HAP-1 (cell line): ENCODE data around the gene QSOX2.
A peak's percentile ranks its signal among the peaks of the same experiment; 100 is the strongest.

Source experiments
- DNase-seq, 2 experiments: peaks; one replicate each; pipeline ENCODE4 v3.0.0-alpha.2; 2016 to 2020; ENCODE audit warnings: low spot score in 2 of 2
- H3K27me3 ChIP-seq: fragments of 250-450 bp; sonication (Bioruptor Pico); 2 replicates; pipeline ENCODE4 v1.5.1; 2020; ENCODE audit warnings: low read depth, mild to moderate bottlenecking, moderate library complexity
- H3K36me3 ChIP-seq: fragments of 250-450 bp; sonication (Bioruptor Pico); replicated peaks from 2 replicates; pipeline ENCODE4 v1.5.1; 2020; ENCODE audit warnings: mild to moderate bottlenecking
- H3K4me1 ChIP-seq: fragments of 250-450 bp; sonication (Bioruptor Pico); 2 replicates; pipeline ENCODE4 v1.5.1; 2020; ENCODE audit warnings: mild to moderate bottlenecking
- H3K4me3 ChIP-seq: fragments of 250-450 bp; sonication (Bioruptor Pico); 2 replicates; pipeline ENCODE4 v1.5.1; 2020; ENCODE audit warnings: mild to moderate bottlenecking, moderate library complexity
- H3K9me3 ChIP-seq: fragments of 250-450 bp; sonication (Bioruptor Pico); 2 replicates; pipeline ENCODE4 v1.5.1; 2020; ENCODE audit warnings: mild to moderate bottlenecking, moderate library complexity
- in situ Hi-C: fragments of 300-500 bp; cut with MboI; formaldehyde crosslinking; loops from 3 replicates; pipeline ENCODE4 v1.14.3; 2020; ENCODE audit warnings: low sequenced_read_pairs, inconsistent platforms, mixed read lengths

Gene QSOX2

DNA sequence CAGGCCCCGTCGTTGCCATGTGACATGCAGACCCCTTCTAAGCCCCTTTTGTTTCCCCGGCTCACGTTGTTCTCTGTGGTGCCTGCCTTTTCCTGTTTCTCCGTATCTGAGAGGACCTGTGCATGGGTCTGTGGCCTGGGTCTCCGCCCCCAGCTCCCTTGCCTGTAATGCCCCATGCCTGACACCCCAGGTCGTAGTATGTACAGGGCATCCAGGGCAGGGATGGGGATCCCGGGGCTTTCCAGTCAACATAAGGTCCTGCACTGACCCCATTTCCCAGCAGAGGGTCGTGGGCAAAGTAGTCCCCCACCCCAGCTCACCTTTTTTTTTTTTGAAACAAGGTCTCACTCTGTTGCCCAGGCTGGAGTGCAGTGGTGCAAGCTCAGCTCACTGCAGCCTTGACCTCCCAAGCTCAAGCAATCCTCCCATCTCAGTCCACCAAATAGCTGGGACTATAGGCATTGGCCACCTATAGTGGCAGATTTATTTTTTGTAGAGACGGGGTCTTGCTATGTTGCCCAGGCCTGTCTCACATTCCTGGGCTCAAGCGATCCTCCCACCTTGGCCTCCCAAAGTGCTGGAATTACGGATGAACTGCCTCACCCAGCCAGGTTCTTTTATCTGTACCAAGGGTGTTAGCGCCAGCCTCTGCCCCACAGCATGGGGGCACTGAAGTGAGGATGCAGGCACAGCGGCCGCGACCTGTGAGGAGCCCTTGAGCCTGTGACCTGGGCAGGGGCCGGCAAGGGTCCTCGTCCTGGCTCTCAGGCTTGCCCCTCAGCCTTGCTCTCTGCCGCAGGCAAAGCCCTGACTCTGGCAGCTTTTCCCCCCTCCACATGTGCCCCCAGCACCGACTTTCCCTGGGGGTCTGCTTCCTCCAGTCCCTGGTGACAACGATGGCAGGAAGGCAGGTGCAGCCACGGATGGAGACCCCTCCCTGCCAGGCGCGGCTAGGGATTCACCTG lies 19.1 kb upstream of the QSOX2 start:
- no peaks in the 10 kb centered on the region for H3K27me3 ChIP-seq
- peaks cover 5% of the 10 kb centered on the region for H3K4me1 ChIP-seq
- 0 out of 2 replicates have a peak, but pooled peaks cover 2% of the 10 kb centered on the region for H3K9me3 ChIP-seq
- in situ Hi-C loops: no loop called here
- no peak for DNase-seq
- no peaks in the 10 kb centered on the region for H3K36me3 ChIP-seq
- no peak overlapping the region for H3K4me3 ChIP-seq

DNA sequence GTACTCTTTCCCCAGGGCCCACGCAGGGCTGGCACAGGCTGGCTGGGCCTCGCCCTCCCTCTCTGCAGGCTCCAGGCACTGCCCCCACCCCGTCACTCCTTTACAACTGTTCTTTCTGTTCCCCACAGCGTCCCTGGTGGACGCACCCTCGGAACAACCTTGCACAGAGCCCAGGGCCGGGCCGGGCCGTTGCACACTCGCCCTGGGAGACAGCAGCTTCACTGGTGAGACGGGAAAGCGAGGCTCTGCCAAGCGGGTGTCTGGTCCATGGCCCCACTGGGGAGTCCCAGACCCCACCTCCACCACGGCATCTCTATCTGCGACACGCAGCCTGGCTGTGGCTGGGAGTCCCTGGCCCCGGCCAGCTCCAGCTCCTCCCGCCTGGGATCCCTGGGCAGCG lies 18.4 kb upstream of the QSOX2 start:
- no peaks in the 10 kb centered on the region for H3K27me3 ChIP-seq
- no peaks in the 10 kb centered on the region for H3K9me3 ChIP-seq
- in situ Hi-C loops: no loop called here
- DNase-seq: no peak
- no peaks in the 10 kb centered on the region for H3K36me3 ChIP-seq
- H3K4me3 ChIP-seq: no peak overlapping the region
- H3K4me1 ChIP-seq: peaks cover 5% of the 10 kb centered on the region

DNA sequence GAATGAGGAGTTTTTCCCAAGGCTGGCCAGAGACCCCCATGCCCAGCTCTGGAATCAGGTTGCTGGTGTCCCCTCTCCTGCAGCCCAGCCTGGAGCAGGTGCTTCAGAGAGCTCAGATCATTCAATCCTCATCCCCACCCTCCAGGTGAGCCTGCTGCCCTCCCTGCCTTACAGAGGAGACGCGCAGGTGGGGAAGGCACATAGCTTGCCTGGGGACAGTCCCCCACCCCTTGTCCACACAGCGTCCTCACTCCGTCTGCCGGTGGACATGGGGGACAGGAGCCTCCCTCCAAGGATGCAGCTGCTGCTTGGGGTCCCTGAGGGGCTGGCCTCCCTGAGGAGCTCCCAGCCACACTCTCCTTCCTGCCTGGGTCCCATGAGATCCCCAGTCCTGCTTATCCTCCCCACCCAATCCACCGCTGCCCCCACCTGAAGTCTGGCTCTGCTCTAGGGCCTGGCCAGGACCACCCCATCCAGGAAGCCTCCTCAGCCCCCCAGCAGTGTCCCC lies 17.1 kb upstream of the QSOX2 start:
- Histone ChIP-seq H3K4me3 (no peak overlapping the region), H3K4me1 (peaks cover 5% of the 10 kb centered on the region), H3K9me3 (no peaks in the 10 kb centered on the region), H3K27me3 (no peaks in the 10 kb centered on the region), H3K36me3 (no peaks in the 10 kb centered on the region)
- no peak for DNase-seq
- in situ Hi-C loops: no loop called here

DNA sequence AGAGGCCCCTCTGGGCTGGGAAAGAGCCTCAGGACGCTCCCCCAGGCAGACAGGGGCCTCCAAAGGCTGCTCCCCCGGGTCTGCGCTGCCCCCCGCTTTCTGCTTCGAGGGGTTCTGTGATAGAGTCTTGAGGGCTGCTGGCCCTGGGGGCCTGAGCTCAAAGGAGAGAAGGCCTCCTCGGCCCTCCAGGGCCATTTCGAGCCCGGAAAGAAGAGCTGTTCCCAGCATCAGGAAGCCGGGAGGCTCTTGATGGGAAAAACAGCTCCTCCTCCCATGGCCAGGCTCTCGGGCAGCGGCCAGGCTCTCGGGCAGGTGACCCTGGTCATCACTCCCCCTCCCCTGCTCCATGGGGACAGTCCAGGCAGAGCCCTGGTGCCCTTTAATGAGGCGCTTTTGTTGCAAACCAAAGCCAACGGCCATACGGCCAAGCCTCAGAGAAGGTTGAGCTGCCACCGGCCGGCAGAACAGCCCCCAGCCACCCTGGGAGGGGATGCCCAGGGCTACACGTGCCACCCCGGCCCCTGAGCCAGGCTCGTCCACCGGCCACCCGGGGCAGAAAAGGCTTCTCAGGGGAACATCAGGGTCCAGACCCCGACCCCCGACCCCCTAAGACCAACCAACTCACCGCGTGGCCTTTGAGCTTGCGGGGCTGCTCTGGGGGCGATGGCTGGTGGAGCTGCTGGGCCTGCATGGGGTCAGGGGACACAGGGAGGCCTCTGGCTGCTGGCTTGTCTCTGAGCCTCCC lies 16.2 kb upstream of the QSOX2 start:
- in situ Hi-C loops: no loop called here
- no peaks in the 10 kb centered on the region for H3K9me3 ChIP-seq
- DNase-seq: no peak
- no peaks in the 10 kb centered on the region for H3K27me3 ChIP-seq
- peaks cover 1% of the 10 kb centered on the region; the same call in 1 of the 2 replicates for H3K4me1 ChIP-seq
- no peak overlapping the region for H3K4me3 ChIP-seq
- H3K36me3 ChIP-seq: no peaks in the 10 kb centered on the region

DNA sequence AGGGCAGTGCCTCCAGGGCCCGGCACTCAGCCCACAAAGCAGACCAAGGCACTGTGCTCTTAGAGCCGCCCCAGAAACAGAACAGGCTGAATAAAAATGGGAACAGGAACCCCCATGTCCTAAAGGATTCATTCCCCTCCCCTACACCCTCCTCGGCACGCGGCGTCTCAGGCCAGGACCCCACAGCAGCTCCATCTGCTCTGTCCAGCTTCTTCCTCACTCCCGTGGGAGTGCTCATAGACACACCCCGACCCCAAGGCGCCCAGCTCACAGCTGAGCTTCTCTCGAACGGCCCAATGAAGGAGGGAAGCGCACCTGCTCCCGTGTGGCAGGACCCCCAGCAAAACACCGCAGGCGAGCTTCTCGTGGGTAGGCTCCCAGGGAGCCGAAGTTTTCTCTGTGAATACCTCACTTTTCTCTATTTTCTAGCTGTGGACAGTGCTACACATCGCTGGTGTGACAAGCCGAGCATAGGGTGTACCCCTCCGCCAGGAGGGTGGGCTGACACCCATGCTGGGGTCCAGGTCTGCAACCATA lies 15.4 kb upstream of the QSOX2 start:
- in situ Hi-C loops: no loop called here
- H3K27me3 ChIP-seq: no peaks in the 10 kb centered on the region
- H3K4me3 ChIP-seq: no peak overlapping the region
- H3K4me1 ChIP-seq: no peaks in the 10 kb centered on the region
- H3K9me3 ChIP-seq: no peaks in the 10 kb centered on the region
- H3K36me3 ChIP-seq: no peaks in the 10 kb centered on the region
- no peak for DNase-seq

DNA sequence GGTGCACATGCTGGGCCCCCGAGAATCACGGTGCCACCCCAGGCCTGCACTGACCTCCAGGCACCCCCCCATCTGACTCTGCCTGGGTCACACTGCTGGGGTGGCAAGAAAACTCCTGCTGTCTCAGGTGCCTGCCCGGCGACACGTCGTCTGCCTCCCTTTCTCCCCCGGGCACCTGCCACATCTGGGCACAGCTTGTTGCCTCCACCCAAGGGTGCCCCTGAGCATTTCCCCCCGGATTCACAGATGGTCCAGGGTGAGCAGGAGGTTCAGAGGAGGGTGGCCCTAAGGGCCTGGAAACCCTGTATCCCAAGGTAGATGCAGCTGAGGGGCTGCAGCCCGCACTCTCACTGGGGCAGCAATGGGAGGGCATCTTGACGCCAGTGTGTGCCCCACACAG lies 14.9 kb upstream of the QSOX2 start:
- no peaks in the 10 kb centered on the region for H3K27me3 ChIP-seq
- H3K9me3 ChIP-seq: no peaks in the 10 kb centered on the region
- H3K36me3 ChIP-seq: no peaks in the 10 kb centered on the region
- no peak overlapping the region for H3K4me3 ChIP-seq
- no peak for DNase-seq
- in situ Hi-C loops: no loop called here
- H3K4me1 ChIP-seq: no peaks in the 10 kb centered on the region

DNA sequence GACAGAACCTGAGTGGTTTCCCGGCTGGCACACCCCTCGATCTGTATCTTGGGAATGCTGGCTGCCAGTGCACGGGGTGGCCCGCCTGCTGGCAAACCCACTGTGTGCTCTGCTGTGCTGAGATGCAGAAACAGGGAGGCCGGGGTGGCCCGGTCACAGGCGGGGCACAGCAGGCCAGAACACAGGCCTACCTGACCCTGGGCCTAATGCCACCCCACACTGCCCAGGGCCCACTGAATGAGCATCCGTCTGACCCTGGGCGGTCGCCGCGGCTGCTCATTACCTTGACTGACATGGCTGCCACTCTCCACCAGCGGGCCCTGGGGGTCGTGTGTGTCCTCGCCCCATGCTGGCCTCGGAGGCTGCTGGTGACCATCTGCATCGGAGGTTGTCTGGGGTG lies 14.2 kb upstream of the QSOX2 start:
- Histone ChIP-seq H3K36me3 (no peaks in the 10 kb centered on the region), H3K27me3 (no peaks in the 10 kb centered on the region), H3K9me3 (no peaks in the 10 kb centered on the region), H3K4me3 (no peak overlapping the region), H3K4me1 (no peaks in the 10 kb centered on the region)
- DNase-seq: no peak
- in situ Hi-C loops: no loop called here

DNA sequence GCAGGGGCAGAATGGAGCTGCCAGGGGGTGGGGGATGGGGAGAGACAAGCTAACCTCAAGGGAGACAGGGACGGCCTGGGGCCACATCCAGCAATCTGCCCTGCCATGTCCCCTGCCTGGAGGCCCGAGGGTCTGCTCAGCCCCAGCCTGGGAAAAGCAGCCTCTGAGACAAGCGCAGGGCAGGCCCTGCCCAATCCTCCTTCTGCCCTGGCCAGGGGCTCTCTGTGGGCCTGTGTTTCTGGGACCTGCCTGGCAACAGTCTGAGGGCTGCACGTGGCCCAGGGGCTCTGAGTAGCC lies 13.9 kb upstream of the QSOX2 start:
- Histone ChIP-seq H3K27me3 (no peaks in the 10 kb centered on the region), H3K4me3 (no peak overlapping the region), H3K36me3 (no peaks in the 10 kb centered on the region), H3K9me3 (no peaks in the 10 kb centered on the region), H3K4me1 (no peaks in the 10 kb centered on the region)
- in situ Hi-C loops: no loop called here
- no peak for DNase-seq

DNA sequence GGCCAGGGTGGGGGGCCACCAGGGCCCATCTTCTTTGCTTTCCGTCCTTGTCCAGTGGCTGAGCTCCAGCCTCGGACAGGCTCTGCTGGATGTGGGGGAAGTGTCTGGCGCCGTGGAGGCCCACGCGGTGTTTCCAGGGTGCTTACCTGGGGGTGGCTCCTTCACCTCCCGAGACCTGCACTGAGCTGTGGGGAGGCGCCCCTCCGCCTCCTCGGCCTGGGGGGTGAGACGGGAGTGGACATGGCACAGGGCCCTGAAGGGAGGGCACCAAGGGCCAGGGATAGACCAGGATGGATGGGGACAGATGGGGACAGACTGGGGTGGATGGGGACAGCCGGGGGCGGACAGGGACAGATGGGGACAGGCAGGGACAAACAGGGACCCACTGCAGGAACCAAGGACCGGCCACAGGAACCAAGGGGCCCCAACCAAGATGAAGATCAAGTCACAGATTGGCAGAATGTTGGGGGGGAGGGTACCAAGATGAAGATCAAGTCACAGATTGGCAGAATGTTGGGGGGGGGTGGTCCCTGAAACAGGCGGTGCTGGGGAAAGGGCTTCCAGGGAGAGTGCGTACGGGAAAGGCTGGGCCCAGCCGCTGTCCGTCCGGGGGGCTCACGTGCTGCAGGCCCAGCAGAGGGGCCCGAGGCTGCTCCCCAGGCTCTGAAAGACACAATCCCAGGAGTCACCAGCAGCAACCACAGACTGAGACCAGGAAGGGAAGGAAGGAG lies 13.3 kb upstream of the QSOX2 start:
- Histone ChIP-seq H3K27me3 (no peaks in the 10 kb centered on the region), H3K4me3 (no peak overlapping the region), H3K36me3 (no peaks in the 10 kb centered on the region), H3K9me3 (no peaks in the 10 kb centered on the region), H3K4me1 (no peaks in the 10 kb centered on the region)
- in situ Hi-C loops: no loop called here
- no peak for DNase-seq

DNA sequence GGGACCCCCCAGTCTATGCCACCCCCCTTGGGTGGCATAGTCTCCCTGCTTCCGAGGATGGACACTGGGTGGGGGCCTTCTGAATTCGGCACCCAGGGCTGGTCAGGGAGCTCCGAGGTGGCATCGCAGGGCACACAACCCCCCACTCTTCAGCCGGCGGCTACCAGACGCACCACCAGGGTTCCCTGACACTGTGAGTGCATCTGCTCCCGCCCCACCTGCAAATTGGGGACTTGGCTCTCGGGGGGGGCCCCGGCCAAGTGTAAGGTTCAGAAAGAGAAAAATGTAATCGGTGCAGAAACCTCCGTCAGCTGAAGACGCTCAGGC lies 12.7 kb upstream of the QSOX2 start:
- in situ Hi-C loops: no loop called here
- Histone ChIP-seq H3K36me3 (no peaks in the 10 kb centered on the region), H3K4me3 (no peak overlapping the region), H3K9me3 (no peaks in the 10 kb centered on the region), H3K27me3 (no peaks in the 10 kb centered on the region), H3K4me1 (no peaks in the 10 kb centered on the region)
- DNase-seq: no peak

DNA sequence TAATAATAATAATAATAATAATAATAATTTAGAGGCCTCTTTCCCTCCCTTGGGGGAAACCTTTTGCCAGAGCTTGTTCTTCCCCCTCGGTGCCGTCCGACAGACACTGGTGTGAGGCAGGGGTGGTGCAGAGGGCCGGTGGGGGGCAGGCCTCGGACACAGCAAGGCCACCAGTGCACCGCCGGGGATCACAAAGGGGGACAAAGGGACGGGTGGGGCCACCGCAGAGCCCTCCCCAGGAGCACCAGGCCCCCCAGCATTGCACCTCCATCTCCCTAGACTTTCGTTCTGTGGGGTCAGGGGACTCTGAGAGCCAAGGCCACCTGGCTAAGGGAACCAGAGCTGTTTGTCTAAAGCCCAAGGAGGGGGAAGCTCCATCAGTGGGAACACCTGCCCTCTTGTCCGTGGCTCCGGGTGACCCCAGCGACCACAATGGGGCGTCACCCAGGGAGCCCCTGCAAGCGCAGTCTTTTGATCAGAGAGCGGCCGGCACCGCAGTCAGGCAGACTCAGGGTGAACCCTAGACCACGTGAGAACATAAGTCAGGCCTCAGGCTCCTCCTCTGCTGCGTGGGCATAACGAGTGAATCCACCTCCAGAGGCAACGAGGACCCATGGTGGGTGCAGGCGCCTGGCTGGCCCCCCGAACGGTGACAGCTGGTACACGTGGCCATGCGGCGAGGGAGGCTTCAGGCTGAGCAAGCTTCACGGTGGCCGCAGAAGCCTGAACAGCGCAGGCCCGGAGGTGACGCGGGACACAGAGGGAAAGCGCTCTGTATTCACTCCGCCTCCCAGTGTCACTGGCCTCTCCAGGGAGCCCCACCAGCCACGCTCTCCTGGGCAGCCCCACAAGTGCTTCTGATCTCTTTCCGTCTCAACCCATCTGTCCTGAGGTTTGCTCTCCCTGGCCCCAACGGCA lies 12.0 kb upstream of the QSOX2 start:
- in situ Hi-C loops: no loop called here
- H3K27me3 ChIP-seq: no peaks in the 10 kb centered on the region

DNA sequence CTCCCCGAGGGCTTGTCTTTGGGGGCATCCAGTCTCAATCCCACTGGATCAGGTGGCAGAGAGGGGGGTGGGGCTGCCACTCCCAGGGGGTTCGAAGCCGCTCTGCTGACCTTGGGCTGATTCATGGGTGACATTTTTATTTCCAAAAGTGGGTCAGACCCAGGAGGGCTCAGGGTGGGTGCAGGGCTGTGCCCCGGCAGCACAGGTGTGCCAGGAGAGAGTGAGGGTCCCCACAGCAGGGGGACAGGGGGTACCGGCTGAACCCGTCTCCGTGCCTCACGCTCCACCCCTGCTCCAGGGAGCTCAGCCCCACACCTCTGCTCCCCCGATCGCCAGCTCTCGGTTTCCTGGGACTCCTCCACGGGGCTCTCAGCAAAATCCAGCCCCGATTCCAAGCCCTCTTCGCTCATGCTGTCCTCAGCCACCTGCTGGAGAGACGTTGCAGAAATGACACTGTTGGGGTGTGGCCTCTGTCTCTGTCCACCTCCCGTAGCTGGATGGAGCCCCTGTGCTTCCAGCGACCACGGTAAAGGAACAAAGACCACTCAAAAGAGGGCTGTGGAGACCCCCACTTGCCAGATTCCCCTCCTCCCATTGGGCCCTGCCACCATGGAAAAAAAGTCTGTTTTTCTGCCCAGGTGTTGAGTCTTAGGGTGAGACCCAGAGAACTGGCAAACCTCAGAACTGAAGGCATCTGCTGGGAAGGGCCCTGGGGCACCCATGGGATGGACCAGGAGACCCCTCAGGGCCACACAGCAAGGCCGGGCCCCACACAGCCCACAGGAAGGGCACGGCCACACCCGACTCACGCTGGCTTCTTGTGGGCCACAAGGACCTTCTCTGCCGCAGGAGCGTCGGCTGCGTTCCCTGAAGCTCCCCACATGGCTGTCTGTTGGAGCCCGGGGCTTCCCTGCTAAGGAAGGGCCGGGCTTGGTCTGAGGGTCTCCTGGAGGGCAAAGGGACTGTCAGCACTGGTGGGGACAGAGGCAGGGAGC lies 10.6 kb upstream of the QSOX2 start:
- in situ Hi-C loops: no loop called here
- H3K4me3 ChIP-seq: no peak overlapping the region
- H3K36me3 ChIP-seq: no peaks in the 10 kb centered on the region
- no peaks in the 10 kb centered on the region for H3K4me1 ChIP-seq
- peak in 1 of 2 experiments; percentile 48 for DNase-seq
- H3K27me3 ChIP-seq: no peaks in the 10 kb centered on the region
- H3K9me3 ChIP-seq: no peaks in the 10 kb centered on the region

More for the DNA sequence above, 12.0 kb upstream of the QSOX2 start:
- no peak for DNase-seq
- Histone ChIP-seq H3K4me1 (no peaks in the 10 kb centered on the region), H3K36me3 (no peaks in the 10 kb centered on the region), H3K9me3 (no peaks in the 10 kb centered on the region), H3K4me3 (no peak overlapping the region)
